Lower lobe of right lung (tissue), 2 donors: ENCODE data around the gene KPNA1. TPM values are rescaled to one million over a fixed set of nuclear protein-coding genes. Genes with fewer than 3 reads are reported as not detected.

Source experiments
- ATAC-seq, 2 donors: fragments of 200-7000 bp; cut with Tn5 transposase; one replicate each; pipeline ENCODE4 v1.9.1; 2020 to 2022; ENCODE audit warnings: mild to moderate bottlenecking in 2 of 2, moderate library complexity in 2 of 2
- DNase-seq: peaks from one replicate; pipeline ENCODE4 v3.0.0-alpha.2; 2020
- H3K27ac ChIP-seq: fragments of 200-600 bp; one replicate; pipeline ENCODE4 v1.8.0; 2022
- H3K27me3 ChIP-seq: fragments of 200-600 bp; one replicate; pipeline ENCODE4 v1.8.0; 2022; ENCODE audit warnings: low read depth
- H3K36me3 ChIP-seq: fragments of 200-600 bp; one replicate; pipeline ENCODE4 v1.8.0; 2022; ENCODE audit warnings: mild to moderate bottlenecking
- H3K4me1 ChIP-seq: fragments of 200-600 bp; one replicate; pipeline ENCODE4 v1.8.0; 2022
- H3K4me3 ChIP-seq: fragments of 200-600 bp; one replicate; pipeline ENCODE4 v1.8.0; 2022; ENCODE audit warnings: mild to moderate bottlenecking
- H3K9me3 ChIP-seq: fragments of 200-600 bp; one replicate; pipeline ENCODE4 v1.8.0; 2022
- intact Hi-C: fragments of 100-400 bp; cut with DNase I; formaldehyde crosslinking; loops from one replicate; pipeline ENCODE4 v1.11.0; 2022
- total RNA-seq: library from RNA; stranded (reverse); fragmentation: NEBNext Ultra II Directional; extraction: Animal tissue kit (Norgen Biotek cat#: 25700); gene quantifications from one replicate; pipeline ENCODE4 v1.2.1, GENCODE V29; 2021
- TF ChIP-seq, protein P1 (sequence below): fragments of 200-600 bp; IDR thresholded peaks from one replicate; pipeline ENCODE4 v1.8.0; 2022; ENCODE audit warnings: antibody characterized with exemption, mild to moderate bottlenecking
- donor health status: DM: no; HTN: yes; CAD: no; lungs with severe emphysema.

The KPNA1 gene
- total RNA-seq, 1 donor from 2014 or later, result 54.5 TPM

DNA sequence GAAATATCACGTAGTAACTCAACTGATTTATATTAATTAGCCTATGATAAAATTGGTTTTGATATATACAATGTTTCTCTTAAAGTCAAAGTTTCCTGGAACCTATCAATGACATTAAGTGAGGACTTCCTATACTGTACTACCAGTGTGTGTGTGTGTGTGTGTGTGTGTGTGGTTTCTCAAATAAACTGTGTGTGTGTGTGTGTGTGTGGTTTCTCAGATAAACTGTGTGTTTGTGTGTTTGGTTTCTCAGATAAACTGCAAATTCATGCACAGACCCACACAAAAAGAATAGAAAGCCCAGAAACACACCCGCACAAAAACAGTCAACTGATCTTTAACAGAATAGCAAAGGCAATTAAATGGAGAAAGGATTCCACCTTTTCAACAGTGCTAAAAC is 84.4 kb downstream of the KPNA1 start:
- intact Hi-C loops, result no loop called here
- H3K9me3 ChIP-seq, result no peaks in the 10 kb centered on the region
- no peaks in the 10 kb centered on the region for H3K27me3 ChIP-seq
- TF ChIP-seq, protein P1, sequence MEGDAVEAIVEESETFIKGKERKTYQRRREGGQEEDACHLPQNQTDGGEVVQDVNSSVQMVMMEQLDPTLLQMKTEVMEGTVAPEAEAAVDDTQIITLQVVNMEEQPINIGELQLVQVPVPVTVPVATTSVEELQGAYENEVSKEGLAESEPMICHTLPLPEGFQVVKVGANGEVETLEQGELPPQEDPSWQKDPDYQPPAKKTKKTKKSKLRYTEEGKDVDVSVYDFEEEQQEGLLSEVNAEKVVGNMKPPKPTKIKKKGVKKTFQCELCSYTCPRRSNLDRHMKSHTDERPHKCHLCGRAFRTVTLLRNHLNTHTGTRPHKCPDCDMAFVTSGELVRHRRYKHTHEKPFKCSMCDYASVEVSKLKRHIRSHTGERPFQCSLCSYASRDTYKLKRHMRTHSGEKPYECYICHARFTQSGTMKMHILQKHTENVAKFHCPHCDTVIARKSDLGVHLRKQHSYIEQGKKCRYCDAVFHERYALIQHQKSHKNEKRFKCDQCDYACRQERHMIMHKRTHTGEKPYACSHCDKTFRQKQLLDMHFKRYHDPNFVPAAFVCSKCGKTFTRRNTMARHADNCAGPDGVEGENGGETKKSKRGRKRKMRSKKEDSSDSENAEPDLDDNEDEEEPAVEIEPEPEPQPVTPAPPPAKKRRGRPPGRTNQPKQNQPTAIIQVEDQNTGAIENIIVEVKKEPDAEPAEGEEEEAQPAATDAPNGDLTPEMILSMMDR, result no peak
- no peaks in the 10 kb centered on the region for H3K4me1 ChIP-seq
- no peak overlapping the region for H3K27ac ChIP-seq
- no peak overlapping the region for H3K4me3 ChIP-seq
- H3K36me3 ChIP-seq, result peaks cover 86% of the 10 kb centered on the region
- DNase-seq (no peak), ATAC-seq (no peak)

DNA sequence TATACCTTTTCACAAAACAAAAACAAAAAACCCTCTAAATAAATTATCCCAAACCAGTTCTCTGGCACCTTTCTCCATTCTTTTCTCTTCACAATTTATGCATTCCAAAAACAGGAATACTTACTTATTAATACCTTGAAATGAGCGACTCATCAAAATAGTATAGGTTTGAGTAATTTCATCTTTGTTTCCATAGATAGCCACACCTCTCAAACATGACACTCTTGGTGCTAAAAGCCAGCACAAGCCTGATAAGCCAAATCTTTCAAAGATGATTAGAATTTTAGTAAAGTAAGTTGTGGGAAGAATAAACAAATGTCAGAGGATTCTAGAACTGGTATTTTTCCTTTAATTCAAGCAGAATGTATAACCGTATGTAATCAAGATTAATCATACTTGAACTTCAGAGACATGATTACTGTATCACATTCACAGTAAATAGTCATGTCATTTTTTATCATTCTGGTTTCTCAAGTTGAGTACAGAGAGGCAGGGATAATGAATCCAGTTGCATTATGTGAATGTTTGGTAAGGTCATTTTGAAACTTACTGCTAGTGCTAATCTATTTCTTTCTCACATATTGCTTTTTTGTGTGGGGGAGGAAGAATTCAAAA is 86.8 kb downstream of the KPNA1 start:
- DNase-seq (no peak), ATAC-seq (no peak)
- H3K36me3 ChIP-seq, result peaks cover 81% of the 10 kb centered on the region
- no peak overlapping the region for H3K27ac ChIP-seq
- no peaks in the 10 kb centered on the region for H3K27me3 ChIP-seq
- no peaks in the 10 kb centered on the region for H3K4me1 ChIP-seq
- TF ChIP-seq, protein P1, result no peak
- no peaks in the 10 kb centered on the region for H3K9me3 ChIP-seq
- intact Hi-C loops, result no loop called here
- H3K4me3 ChIP-seq, result no peak overlapping the region

DNA sequence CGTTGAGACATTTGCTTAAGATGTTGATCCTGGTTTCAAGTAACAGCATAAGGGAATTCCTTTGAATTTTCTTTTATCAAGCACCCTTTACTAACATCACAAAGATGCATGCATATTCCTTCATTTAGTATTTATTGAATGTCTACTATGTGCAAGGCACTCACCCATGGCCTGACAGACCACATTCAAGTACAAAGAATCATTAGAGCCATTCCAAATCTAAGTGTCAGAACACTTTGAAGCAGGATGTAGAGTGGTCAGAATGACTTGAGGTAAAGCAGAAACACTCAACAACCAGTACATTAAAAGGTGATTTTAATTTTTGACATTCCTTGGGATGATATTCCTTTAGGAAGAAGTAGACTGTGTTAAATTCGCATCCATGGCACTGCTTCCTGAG is 92.9 kb downstream of the KPNA1 start:
- TF ChIP-seq, protein P1, result no peak
- Histone ChIP-seq H3K27me3 (no peaks in the 10 kb centered on the region), H3K4me1 (peaks cover 7% of the 10 kb centered on the region), H3K36me3 (peaks cover 54% of the 10 kb centered on the region), H3K9me3 (no peaks in the 10 kb centered on the region), H3K4me3 (no peak overlapping the region), H3K27ac (no peak overlapping the region)
- DNase-seq (no peak), ATAC-seq (no peak)
- intact Hi-C loops, result no loop called here

DNA sequence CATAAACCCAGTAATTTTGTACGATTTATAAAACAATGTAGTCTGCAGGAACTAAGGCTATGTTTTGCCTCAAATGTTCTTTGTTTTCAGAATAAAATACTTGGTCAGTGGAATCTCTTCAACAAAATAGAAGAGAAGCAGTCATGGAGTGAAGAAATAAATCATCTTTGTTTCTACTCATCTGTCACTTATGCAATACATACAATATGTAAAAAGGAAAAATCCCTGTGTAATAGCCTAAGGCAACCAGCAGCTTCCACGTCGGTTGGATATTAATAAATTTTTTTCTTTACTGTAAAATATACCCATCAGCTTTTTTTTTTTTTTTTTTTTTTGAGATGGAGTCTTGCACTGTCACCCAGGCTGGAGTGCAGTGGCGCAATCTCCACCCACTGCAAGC is 93.6 kb downstream of the KPNA1 start:
- Histone ChIP-seq H3K9me3 (no peaks in the 10 kb centered on the region), H3K27me3 (no peaks in the 10 kb centered on the region), H3K4me1 (peaks cover 9% of the 10 kb centered on the region), H3K36me3 (peaks cover 47% of the 10 kb centered on the region), H3K4me3 (no peak overlapping the region), H3K27ac (no peak overlapping the region)
- TF ChIP-seq, protein P1, result no peak
- DNase-seq (peak; percentile 30), ATAC-seq (no peak)
- intact Hi-C loops, result no loop called here

DNA sequence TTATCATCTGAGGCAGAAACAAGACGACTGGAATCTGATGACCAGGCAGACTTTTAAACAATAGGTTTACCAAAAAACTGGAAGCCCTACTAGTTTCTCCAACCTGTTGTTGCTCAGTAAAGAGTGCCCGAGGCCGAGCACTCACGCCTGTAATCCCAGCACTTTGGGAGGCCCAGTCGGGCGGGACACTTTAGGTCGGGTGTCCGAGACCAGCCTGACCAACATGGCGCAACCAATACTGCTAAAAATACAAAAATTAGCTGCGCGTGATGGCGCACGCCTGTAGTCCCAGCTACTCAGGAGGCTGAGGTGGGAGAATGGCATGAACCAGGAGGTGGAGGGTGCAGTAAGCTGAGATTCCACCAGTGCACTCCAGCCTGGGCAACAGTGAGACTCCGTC is 97.8 kb downstream of the KPNA1 start:
- ATAC-seq (no peak), DNase-seq (no peak)
- TF ChIP-seq, protein P1, result no peak
- intact Hi-C loops, result no loop called here
- H3K4me1 ChIP-seq, result peaks cover 34% of the 10 kb centered on the region
- H3K27me3 ChIP-seq, result no peaks in the 10 kb centered on the region
- H3K36me3 ChIP-seq, result peaks cover 33% of the 10 kb centered on the region
- H3K4me3 ChIP-seq, result peak overlapping the region; percentile 78
- no peaks in the 10 kb centered on the region for H3K9me3 ChIP-seq
- H3K27ac ChIP-seq, result peak overlapping the region; percentile 85
